ENCODE results near the gene KCNJ6. TPM values are rescaled to one million over a fixed set of nuclear protein-coding genes. Genes with fewer than 3 reads are reported as not detected.

The KCNJ6 gene
- total and polyA plus RNA-seq, 9 of the 15 experiments (the other 6 are each of a cell fraction or from before 2014, with no cell fraction given): 0.06 to 0.21 (median 0.13) TPM; not detected in 1

DNA sequence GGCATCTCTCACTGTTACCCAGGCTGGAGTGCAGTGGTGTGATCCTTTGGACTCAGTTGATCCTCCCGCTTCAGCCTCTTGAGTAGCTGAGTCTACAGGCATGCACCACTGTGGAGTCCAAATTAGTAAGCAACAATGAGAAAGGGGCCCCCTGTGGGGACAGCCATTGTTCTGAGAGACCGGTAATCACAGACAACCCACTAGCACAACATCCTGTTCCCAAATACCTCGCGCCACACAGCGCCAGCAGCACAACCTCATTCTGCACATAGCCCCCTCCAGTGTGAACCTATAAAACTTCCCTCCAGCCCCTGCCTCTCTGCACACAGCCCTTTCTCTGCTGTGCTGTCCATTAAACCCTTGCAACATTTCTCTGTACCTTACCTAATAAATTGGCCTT is 323.2 kb downstream of the KCNJ6 start:
- TF ChIP-seq NR4A1 (CRISPR knock-in tag; IDR thresholded peaks at IDR 0.05) (no peak), NR4A1 (tag; IDR thresholded peaks at IDR 0.05) (no peak), TAF9B (IDR thresholded peaks at IDR 0.05; ENCODE audit: partially characterized antibody) (no peak), SPI1 (IDR thresholded peaks at IDR 0.05; ENCODE audit: borderline replicate concordance, low read depth, low read length) (no peak), MYNN (IDR thresholded peaks at IDR 0.05) (no peak), MYNN (CRISPR knock-in tag; IDR thresholded peaks at IDR 0.05) (no peak), ETV6 (IDR thresholded peaks at IDR 0.05; ENCODE audit: borderline replicate concordance in 1 of 2, low read depth in 2 of 2, low read length in 1 of 2) (no peak), ETV6 (CRISPR knock-in tag; IDR thresholded peaks at IDR 0.05; ENCODE audit: borderline replicate concordance) (no peak), NR2F6 (CRISPR knock-in tag; IDR thresholded peaks at IDR 0.05) (no peak), EWSR1 (IDR thresholded peaks at IDR 0.05; ENCODE audit: borderline replicate concordance, low read depth, partially characterized antibody) (no peak), ZNF830 (CRISPR knock-in tag; IDR thresholded peaks at IDR 0.05) (no peak), MAFK (IDR thresholded peaks at IDR 0.05; ENCODE audit: low read length) (no peak), PHF20 (IDR thresholded peaks at IDR 0.05; ENCODE audit: partially characterized antibody) (no peak), ERF (CRISPR knock-in tag; IDR thresholded peaks at IDR 0.05) (no peak), TRIM24 (IDR thresholded peaks at IDR 0.05) (no peak)
- TF ChIP-seq, protein P1, sequence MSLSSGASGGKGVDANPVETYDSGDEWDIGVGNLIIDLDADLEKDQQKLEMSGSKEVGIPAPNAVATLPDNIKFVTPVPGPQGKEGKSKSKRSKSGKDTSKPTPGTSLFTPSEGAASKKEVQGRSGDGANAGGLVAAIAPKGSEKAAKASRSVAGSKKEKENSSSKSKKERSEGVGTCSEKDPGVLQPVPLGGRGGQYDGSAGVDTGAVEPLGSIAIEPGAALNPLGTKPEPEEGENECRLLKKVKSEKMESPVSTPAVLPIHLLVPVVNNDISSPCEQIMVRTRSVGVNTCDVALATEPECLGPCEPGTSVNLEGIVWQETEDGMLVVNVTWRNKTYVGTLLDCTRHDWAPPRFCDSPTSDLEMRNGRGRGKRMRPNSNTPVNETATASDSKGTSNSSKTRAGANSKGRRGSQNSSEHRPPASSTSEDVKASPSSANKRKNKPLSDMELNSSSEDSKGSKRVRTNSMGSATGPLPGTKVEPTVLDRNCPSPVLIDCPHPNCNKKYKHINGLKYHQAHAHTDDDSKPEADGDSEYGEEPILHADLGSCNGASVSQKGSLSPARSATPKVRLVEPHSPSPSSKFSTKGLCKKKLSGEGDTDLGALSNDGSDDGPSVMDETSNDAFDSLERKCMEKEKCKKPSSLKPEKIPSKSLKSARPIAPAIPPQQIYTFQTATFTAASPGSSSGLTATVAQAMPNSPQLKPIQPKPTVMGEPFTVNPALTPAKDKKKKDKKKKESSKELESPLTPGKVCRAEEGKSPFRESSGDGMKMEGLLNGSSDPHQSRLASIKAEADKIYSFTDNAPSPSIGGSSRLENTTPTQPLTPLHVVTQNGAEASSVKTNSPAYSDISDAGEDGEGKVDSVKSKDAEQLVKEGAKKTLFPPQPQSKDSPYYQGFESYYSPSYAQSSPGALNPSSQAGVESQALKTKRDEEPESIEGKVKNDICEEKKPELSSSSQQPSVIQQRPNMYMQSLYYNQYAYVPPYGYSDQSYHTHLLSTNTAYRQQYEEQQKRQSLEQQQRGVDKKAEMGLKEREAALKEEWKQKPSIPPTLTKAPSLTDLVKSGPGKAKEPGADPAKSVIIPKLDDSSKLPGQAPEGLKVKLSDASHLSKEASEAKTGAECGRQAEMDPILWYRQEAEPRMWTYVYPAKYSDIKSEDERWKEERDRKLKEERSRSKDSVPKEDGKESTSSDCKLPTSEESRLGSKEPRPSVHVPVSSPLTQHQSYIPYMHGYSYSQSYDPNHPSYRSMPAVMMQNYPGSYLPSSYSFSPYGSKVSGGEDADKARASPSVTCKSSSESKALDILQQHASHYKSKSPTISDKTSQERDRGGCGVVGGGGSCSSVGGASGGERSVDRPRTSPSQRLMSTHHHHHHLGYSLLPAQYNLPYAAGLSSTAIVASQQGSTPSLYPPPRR (CRISPR knock-in tag; IDR thresholded peaks at IDR 0.05; ENCODE audit: borderline replicate concordance): no peak
- TF ChIP-seq, protein P2, sequence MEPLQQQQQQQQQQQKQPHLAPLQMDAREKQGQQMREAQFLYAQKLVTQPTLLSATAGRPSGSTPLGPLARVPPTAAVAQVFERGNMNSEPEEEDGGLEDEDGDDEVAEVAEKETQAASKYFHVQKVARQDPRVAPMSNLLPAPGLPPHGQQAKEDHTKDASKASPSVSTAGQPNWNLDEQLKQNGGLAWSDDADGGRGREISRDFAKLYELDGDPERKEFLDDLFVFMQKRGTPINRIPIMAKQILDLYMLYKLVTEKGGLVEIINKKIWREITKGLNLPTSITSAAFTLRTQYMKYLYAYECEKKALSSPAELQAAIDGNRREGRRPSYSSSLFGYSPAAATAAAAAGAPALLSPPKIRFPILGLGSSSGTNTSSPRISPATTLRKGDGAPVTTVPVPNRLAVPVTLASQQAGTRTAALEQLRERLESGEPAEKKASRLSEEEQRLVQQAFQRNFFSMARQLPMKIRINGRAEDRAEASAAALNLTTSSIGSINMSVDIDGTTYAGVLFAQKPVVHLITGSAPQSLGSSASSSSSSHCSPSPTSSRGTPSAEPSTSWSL (CRISPR knock-in tag; IDR thresholded peaks at IDR 0.05; ENCODE audit: borderline replicate concordance): no peak
- intact Hi-C loops (cut with micrococcal nuclease): no loop called here
- Histone ChIP-seq H4K20me1 (replicated peaks; ENCODE audit: control insufficient read depth, insufficient read depth, low read length) (no peaks in the 10 kb centered on the region), H3K9me1 (ENCODE audit: control insufficient read depth, insufficient read depth, low read length) (no peaks in the 10 kb centered on the region), H3K27ac (ENCODE audit: extremely low read depth, low read depth, low read length) (no peak overlapping the region), H3K4me1 (replicated peaks in 1 of 2; ENCODE audit: control insufficient read depth in 2 of 2, insufficient read depth in 2 of 2, low read length in 2 of 2) (peaks cover 0 to 6% of the 10 kb centered on the region in 2 experiments; a peak in 3 of 5 replicates), H3K4me2 (ENCODE audit: insufficient read depth, low read length) (no peak overlapping the region), H3K79me2 (ENCODE audit: control insufficient read depth, insufficient read depth, low read length) (no peaks in the 10 kb centered on the region), H3K9ac (ENCODE audit: insufficient read depth in 1 of 2, low read depth in 2 of 2, low read length in 2 of 2) (no peak overlapping the region; a peak in 1 of 4 replicates), H2AFZ (ENCODE audit: low read depth, low read length) (no peak overlapping the region), H3K36me3 (ENCODE audit: control insufficient read depth, insufficient read depth, low read length) (no peaks in the 10 kb centered on the region), H3K9me3 (replicated peaks; ENCODE audit: control insufficient read depth, insufficient read depth, low read depth, low read length) (no peaks in the 10 kb centered on the region), H3K4me3 (no peak overlapping the region), H3K27me3 (ENCODE audit: control insufficient read depth in 2 of 2, insufficient read depth in 2 of 2, low read length in 2 of 2) (peaks cover 28 to 32% of the 10 kb centered on the region in 2 experiments)
- DNase-seq (ENCODE audit: extremely low read depth in 1 of 4, low spot score in 3 of 4): no peak
- in situ Hi-C loops (cut with MboI): no loop called here
- POLR2A ChIA-PET: no interaction called here
- CTCF ChIA-PET (ENCODE audit: low intra/inter-chr PET ratio): no interaction called here
- no TSS peak for BruUV-seq (replicated peaks)
- peak; percentile 48 for ATAC-seq
- WGBS (ENCODE audit: insufficient coverage, low coverage, missing lambda C conversion rate): 37% methylated on average over 5 of the region's 5 CpGs
- no peak for FAIRE-seq

All from K562 (cell line).